H1 (cell line): ENCODE results near the gene TTC3. TPM values are rescaled to one million over a fixed set of nuclear protein-coding genes. Genes with fewer than 3 reads are reported as not detected.

Source experiments
- BACH1 ChIP-seq: IDR thresholded peaks from 2 replicates; pipeline ENCODE4 v1.6.1; 2012; ENCODE audit warnings: low read length, improper control_type of control experiment
- CEBPB ChIP-seq: IDR thresholded peaks from 2 replicates; pipeline ENCODE4 v1.6.1; 2012; ENCODE audit warnings: low read depth, low read length
- EP300 ChIP-seq, 2 experiments: IDR thresholded peaks; 1 replicate in 1 of 2; 2 replicates in 1 of 2; pipeline ENCODE4 v1.6.1; 2011 to 2012; ENCODE audit warnings: low read depth in 2 of 2, low read length in 2 of 2, mild to moderate bottlenecking in 2 of 2, borderline replicate concordance in 1 of 2, inconsistent platforms in 1 of 2, moderate library complexity in 1 of 2
- KDM1A ChIP-seq: fragments of 200-600, 300-600 bp; sonication (generic); IDR thresholded peaks from 2 replicates; pipeline ENCODE4 v1.7.1; 2016; ENCODE audit warnings: mild to moderate bottlenecking, low read length, borderline replicate concordance
- NRF1 ChIP-seq: IDR thresholded peaks from 2 replicates; pipeline ENCODE4 v1.6.1; 2011; ENCODE audit warnings: mild to moderate bottlenecking, low read depth, low read length, improper control_type of control experiment
- RFX5 ChIP-seq: IDR thresholded peaks from 2 replicates; pipeline ENCODE4 v1.6.1; 2011; ENCODE audit warnings: low read depth, low read length, improper control_type of control experiment, borderline replicate concordance
- SIN3A ChIP-seq, 2 experiments: IDR thresholded peaks in 1 of 2; conservative IDR thresholded peaks in 1 of 2; 2 replicates each; pipeline ENCODE4 v1.6.1; 2011 to 2012; ENCODE audit warnings: low read length in 2 of 2, improper control_type of control experiment in 1 of 2, low read depth in 1 of 2, mild to moderate bottlenecking in 1 of 2
- SIRT6 ChIP-seq: IDR thresholded peaks from one replicate; pipeline ENCODE4 v1.7.1; 2012; ENCODE audit warnings: low read length, inconsistent platforms
- SRF ChIP-seq: IDR thresholded peaks from 2 replicates; pipeline ENCODE4 v1.6.1; 2011; ENCODE audit warnings: mild to moderate bottlenecking, low read depth, low read length, moderate library complexity
- SUZ12 ChIP-seq: fragments of 200-600 bp; sonication (generic); IDR thresholded peaks from 2 replicates; pipeline ENCODE4 v1.6.1; 2012; ENCODE audit warnings: mild to moderate bottlenecking, inconsistent platforms, low read length, moderate library complexity, mixed read lengths
- TCF12 ChIP-seq: IDR thresholded peaks from 2 replicates; pipeline ENCODE4 v1.6.1; 2011; ENCODE audit warnings: low read depth, mild to moderate bottlenecking, low read length
- ZNF274 ChIP-seq: IDR thresholded peaks from 2 replicates; pipeline ENCODE4 v1.7.0; 2012; ENCODE audit warnings: low read length, borderline replicate concordance; ENCODE audit errors: extremely low read depth
- polyA plus RNA-seq, 7 experiments: library from polyadenylated mRNA; depleted of rRNA in 3 of 7; stranded (reverse) in 5 of 7; unstranded in 2 of 7; fragments of >200 nt in 5 of 7; fragments of 200-250 nt in 2 of 7; gene quantifications; 1 replicate in 5 of 7; 2 replicates in 1 of 7; 4 replicates in 1 of 7; pipeline versions ENCODE4 v1.2.1 to v1.2.3, GENCODE V29; 2011 to 2013; ENCODE audit warnings: missing spikeins in 2 of 7, mixed read lengths in 2 of 7
- total RNA-seq: library from RNA; stranded (reverse); fragmentation: NEBNext Ultra II Directional; extraction: Animal tissue kit (Norgen Biotek cat#: 25700); gene quantifications from 2 replicates; pipeline ENCODE4 v1.2.1, GENCODE V29; 2021
- TF ChIP-seq, protein P1 (sequence below): fragments of 300-600 bp; sonication (generic); IDR thresholded peaks from 2 replicates; pipeline ENCODE4 v1.7.1; 2012; ENCODE audit warnings: low read length, moderate library complexity, mild to moderate bottlenecking, inconsistent platforms; ENCODE audit not compliant: insufficient replicate concordance

TTC3 gene
- total and polyA plus RNA-seq, 2 of the 8 experiments (the other 6 are each of a cell fraction or from before 2014, with no cell fraction given): 11.0 to 36.2 TPM

DNA sequence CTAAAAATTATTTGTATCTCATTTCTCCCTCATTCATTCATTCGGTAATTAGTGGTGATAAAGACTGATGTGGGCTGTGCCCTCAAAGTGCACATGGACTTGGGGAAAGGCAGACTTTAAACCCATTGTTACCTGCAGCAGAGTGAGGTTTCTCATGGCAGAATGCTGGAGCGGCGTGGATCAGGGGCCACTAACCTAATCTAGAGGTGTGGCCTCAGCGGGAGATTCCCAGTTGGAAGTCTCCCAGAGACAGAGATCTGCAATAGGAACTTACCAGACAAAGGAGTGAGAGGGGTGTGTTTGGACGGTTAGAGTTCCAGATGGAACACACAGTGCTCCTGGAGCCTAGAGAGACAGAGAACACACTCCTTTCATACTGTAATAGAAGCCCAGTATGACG is 120.6 kb downstream of the TTC3 start (continued):
- TF ChIP-seq, protein P1, sequence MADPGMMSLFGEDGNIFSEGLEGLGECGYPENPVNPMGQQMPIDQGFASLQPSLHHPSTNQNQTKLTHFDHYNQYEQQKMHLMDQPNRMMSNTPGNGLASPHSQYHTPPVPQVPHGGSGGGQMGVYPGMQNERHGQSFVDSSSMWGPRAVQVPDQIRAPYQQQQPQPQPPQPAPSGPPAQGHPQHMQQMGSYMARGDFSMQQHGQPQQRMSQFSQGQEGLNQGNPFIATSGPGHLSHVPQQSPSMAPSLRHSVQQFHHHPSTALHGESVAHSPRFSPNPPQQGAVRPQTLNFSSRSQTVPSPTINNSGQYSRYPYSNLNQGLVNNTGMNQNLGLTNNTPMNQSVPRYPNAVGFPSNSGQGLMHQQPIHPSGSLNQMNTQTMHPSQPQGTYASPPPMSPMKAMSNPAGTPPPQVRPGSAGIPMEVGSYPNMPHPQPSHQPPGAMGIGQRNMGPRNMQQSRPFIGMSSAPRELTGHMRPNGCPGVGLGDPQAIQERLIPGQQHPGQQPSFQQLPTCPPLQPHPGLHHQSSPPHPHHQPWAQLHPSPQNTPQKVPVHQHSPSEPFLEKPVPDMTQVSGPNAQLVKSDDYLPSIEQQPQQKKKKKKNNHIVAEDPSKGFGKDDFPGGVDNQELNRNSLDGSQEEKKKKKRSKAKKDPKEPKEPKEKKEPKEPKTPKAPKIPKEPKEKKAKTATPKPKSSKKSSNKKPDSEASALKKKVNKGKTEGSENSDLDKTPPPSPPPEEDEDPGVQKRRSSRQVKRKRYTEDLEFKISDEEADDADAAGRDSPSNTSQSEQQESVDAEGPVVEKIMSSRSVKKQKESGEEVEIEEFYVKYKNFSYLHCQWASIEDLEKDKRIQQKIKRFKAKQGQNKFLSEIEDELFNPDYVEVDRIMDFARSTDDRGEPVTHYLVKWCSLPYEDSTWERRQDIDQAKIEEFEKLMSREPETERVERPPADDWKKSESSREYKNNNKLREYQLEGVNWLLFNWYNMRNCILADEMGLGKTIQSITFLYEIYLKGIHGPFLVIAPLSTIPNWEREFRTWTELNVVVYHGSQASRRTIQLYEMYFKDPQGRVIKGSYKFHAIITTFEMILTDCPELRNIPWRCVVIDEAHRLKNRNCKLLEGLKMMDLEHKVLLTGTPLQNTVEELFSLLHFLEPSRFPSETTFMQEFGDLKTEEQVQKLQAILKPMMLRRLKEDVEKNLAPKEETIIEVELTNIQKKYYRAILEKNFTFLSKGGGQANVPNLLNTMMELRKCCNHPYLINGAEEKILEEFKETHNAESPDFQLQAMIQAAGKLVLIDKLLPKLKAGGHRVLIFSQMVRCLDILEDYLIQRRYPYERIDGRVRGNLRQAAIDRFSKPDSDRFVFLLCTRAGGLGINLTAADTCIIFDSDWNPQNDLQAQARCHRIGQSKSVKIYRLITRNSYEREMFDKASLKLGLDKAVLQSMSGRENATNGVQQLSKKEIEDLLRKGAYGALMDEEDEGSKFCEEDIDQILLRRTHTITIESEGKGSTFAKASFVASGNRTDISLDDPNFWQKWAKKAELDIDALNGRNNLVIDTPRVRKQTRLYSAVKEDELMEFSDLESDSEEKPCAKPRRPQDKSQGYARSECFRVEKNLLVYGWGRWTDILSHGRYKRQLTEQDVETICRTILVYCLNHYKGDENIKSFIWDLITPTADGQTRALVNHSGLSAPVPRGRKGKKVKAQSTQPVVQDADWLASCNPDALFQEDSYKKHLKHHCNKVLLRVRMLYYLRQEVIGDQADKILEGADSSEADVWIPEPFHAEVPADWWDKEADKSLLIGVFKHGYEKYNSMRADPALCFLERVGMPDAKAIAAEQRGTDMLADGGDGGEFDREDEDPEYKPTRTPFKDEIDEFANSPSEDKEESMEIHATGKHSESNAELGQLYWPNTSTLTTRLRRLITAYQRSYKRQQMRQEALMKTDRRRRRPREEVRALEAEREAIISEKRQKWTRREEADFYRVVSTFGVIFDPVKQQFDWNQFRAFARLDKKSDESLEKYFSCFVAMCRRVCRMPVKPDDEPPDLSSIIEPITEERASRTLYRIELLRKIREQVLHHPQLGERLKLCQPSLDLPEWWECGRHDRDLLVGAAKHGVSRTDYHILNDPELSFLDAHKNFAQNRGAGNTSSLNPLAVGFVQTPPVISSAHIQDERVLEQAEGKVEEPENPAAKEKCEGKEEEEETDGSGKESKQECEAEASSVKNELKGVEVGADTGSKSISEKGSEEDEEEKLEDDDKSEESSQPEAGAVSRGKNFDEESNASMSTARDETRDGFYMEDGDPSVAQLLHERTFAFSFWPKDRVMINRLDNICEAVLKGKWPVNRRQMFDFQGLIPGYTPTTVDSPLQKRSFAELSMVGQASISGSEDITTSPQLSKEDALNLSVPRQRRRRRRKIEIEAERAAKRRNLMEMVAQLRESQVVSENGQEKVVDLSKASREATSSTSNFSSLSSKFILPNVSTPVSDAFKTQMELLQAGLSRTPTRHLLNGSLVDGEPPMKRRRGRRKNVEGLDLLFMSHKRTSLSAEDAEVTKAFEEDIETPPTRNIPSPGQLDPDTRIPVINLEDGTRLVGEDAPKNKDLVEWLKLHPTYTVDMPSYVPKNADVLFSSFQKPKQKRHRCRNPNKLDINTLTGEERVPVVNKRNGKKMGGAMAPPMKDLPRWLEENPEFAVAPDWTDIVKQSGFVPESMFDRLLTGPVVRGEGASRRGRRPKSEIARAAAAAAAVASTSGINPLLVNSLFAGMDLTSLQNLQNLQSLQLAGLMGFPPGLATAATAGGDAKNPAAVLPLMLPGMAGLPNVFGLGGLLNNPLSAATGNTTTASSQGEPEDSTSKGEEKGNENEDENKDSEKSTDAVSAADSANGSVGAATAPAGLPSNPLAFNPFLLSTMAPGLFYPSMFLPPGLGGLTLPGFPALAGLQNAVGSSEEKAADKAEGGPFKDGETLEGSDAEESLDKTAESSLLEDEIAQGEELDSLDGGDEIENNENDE: no peak
- TF ChIP-seq SIN3A (conservative IDR thresholded peaks at IDR 0.05 in 1 of 2, IDR thresholded peaks at IDR 0.05 in 1 of 2; ENCODE audit: low read depth in 1 of 2, low read length in 2 of 2) (no peak), NRF1 (no peak), BACH1 (no peak), KDM1A (no peak), CEBPB (no peak), RFX5 (no peak), SUZ12 (no peak), SIRT6 (no peak), ZNF274 (no peak), TCF12 (no peak), EP300 (IDR thresholded peaks at IDR 0.05; ENCODE audit: borderline replicate concordance in 1 of 2, low read depth in 2 of 2, low read length in 2 of 2) (no peak), SRF (no peak)
